HCT116 (cell line): ENCODE results near the gene P4HTM. TPM values are rescaled to one million over a fixed set of nuclear protein-coding genes. Genes with fewer than 3 reads are reported as not detected.

Experiments
- ATAC-seq: fragments of 200-7000 bp; cut with Tn5 transposase; 2 replicates; pipeline ENCODE4 v1.9.1; 2020; ENCODE audit warnings: mild to moderate bottlenecking, moderate library complexity
- BruUV-seq: library from RNA; stranded (reverse); fragments of 400-500 nt; replicated peaks from 2 replicates; lab custom pipeline; 2021; lab: Mats Ljungman, UMichigan
- CTCF ChIA-PET: fragments of 300-600 bp; sonication (Branson Sonifier 250); formaldehyde crosslinking; loops from one replicate; lab custom pipeline; 2021; ENCODE audit warnings: antibody characterized with exemption; lab: Charles Lee
- POLR2A ChIA-PET: fragments of 300-600, 350-600 bp; sonication (Branson Sonifier 250); formaldehyde crosslinking; loops from one replicate; lab custom pipeline; 2021; ENCODE audit warnings: antibody characterized with exemption; lab: Charles Lee
- RAD21 ChIA-PET, 2 experiments: fragments of 300-600 bp; sonication (Branson Sonifier 250); formaldehyde crosslinking; loops; one replicate each; lab custom pipeline; 2023; ENCODE audit warnings: low total read pairs in 2 of 2; ENCODE audit not compliant: uncharacterized antibody in 2 of 2, unreplicated experiment in 2 of 2, low non-redundant PET in 1 of 2; lab: Charles Lee
- DNase-seq: peaks from one replicate; pipeline ENCODE4 v3.0.0-alpha.2; 2010; ENCODE audit warnings: low read depth, low spot score
- H2AFZ ChIP-seq: fragments of 200-600 bp; shearing (Covaris generic), sonication (generic); 2 replicates; pipeline ENCODE4 v1.6.1; 2017; ENCODE audit warnings: low read depth, mixed run types, mixed read lengths, antibody characterized with exemption, low read length; ENCODE audit not compliant: poor library complexity, severe bottlenecking
- H3K27ac ChIP-seq: 2 replicates; pipeline ENCODE4 v1.5.1; 2012; ENCODE audit warnings: low read depth, low read length
- H3K27me3 ChIP-seq: fragments of 200-600 bp; sonication (generic); 2 replicates; pipeline ENCODE4 v1.6.1; 2016; ENCODE audit warnings: mixed run types, low read length, mixed read lengths; ENCODE audit not compliant: insufficient read depth
- H3K36me3 ChIP-seq, 2 experiments: fragments of 200-500 bp in 1 of 2; fragments of 200-600 bp in 1 of 2; sonication (Bioruptor generic) in 1 of 2; sonication (generic) in 1 of 2; 2 replicates each; pipeline versions ENCODE4 v1.5.1 to v1.6.1; 2014 to 2016; ENCODE audit warnings: low read length in 2 of 2, inconsistent platforms in 1 of 2, mixed read lengths in 1 of 2, mixed run types in 1 of 2; ENCODE audit not compliant: insufficient read depth in 2 of 2, control insufficient read depth in 1 of 2
- H3K4me1 ChIP-seq, 2 experiments: fragments of 200-600 bp in 1 of 2; sonication (generic) in 1 of 2; 2 replicates each; pipeline versions ENCODE4 v1.5.1 to v1.6.1; 2012 to 2017; ENCODE audit warnings: low read length in 2 of 2, inconsistent platforms in 1 of 2, mild to moderate bottlenecking in 1 of 2, mixed read lengths in 1 of 2, mixed run types in 1 of 2, moderate library complexity in 1 of 2; ENCODE audit not compliant: insufficient read depth in 2 of 2, control insufficient read depth in 1 of 2
- H3K4me2 ChIP-seq: fragments of 200-600 bp; sonication (generic); 2 replicates; pipeline ENCODE4 v1.6.1; 2017; ENCODE audit warnings: mixed run types, low read length, mixed read lengths
- H3K4me3 ChIP-seq, 2 experiments: fragments of 200-600 bp in 1 of 2; sonication (generic) in 1 of 2; replicated peaks in 1 of 2; 2 replicates each; pipeline ENCODE4 v1.5.1; 2011 to 2016; ENCODE audit warnings: low read length in 2 of 2, control low read depth in 1 of 2, low read depth in 1 of 2, mild to moderate bottlenecking in 1 of 2, mixed read lengths in 1 of 2, mixed run types in 1 of 2
- H3K79me2 ChIP-seq: fragments of 200-600 bp; sonication (generic); 2 replicates; pipeline ENCODE4 v1.6.1; 2017; ENCODE audit warnings: mild to moderate bottlenecking, mixed run types, low read length, moderate library complexity, mixed read lengths; ENCODE audit not compliant: insufficient read depth
- H3K9ac ChIP-seq: fragments of 200-600 bp; sonication (generic); 2 replicates; pipeline ENCODE4 v1.6.1; 2016; ENCODE audit warnings: low read length, mixed read lengths
- H3K9me2 ChIP-seq: fragments of 200-600 bp; sonication (generic), shearing (Covaris generic); 2 replicates; pipeline ENCODE4 v1.6.1; 2017; ENCODE audit warnings: mixed run types, mild to moderate bottlenecking, moderate library complexity; ENCODE audit not compliant: insufficient read depth
- H3K9me3 ChIP-seq, 2 experiments: fragments of 200-500 bp in 1 of 2; fragments of 200-600 bp in 1 of 2; sonication (Bioruptor generic) in 1 of 2; sonication (generic) in 1 of 2; 2 replicates each; pipeline ENCODE4 v1.6.1; 2014 to 2017; ENCODE audit warnings: low read length in 2 of 2, mixed read lengths in 2 of 2, inconsistent platforms in 1 of 2, low read depth in 1 of 2, mild to moderate bottlenecking in 1 of 2, mixed run types in 1 of 2, moderate library complexity in 1 of 2; ENCODE audit not compliant: control insufficient read depth in 1 of 2, insufficient read depth in 1 of 2
- H4K20me1 ChIP-seq: fragments of 200-600 bp; sonication (generic), shearing (Covaris generic); 2 replicates; pipeline ENCODE4 v1.6.1; 2017; ENCODE audit warnings: mixed run types, mild to moderate bottlenecking, moderate library complexity; ENCODE audit not compliant: insufficient read depth
- POLR2A ChIP-seq: IDR thresholded peaks from 2 replicates; pipeline ENCODE4 v1.7.0; 2011; ENCODE audit warnings: borderline replicate concordance; ENCODE audit not compliant: insufficient read depth, insufficient read length; ENCODE audit errors: extremely low read depth
- POLR2AphosphoS5 ChIP-seq: IDR thresholded peaks from 2 replicates; pipeline ENCODE4 v1.6.1; 2011; ENCODE audit warnings: mild to moderate bottlenecking, low read depth, low read length, moderate library complexity
- TCF7L2 ChIP-seq: IDR thresholded peaks from 2 replicates; pipeline ENCODE4 v1.7.0; 2011; ENCODE audit warnings: borderline replicate concordance, inconsistent platforms; ENCODE audit not compliant: insufficient read depth, insufficient read length; ENCODE audit errors: extremely low read depth
- YY1 ChIP-seq: IDR thresholded peaks from 2 replicates; pipeline ENCODE4 v1.6.1; 2011; ENCODE audit warnings: low read length, low read depth, moderate library complexity, mild to moderate bottlenecking; ENCODE audit not compliant: insufficient replicate concordance; ENCODE audit errors: extremely low read depth
- ZBTB33 ChIP-seq: IDR thresholded peaks from 2 replicates; pipeline ENCODE4 v1.6.1; 2011; ENCODE audit warnings: mild to moderate bottlenecking, low read length, moderate library complexity; ENCODE audit not compliant: insufficient replicate concordance; ENCODE audit errors: extremely low read depth
- ZFX ChIP-seq: fragments of 450-650 bp; IDR thresholded peaks from 2 replicates; pipeline ENCODE4 v1.6.1; 2017
- intact Hi-C: fragments of 100-400 bp; cut with micrococcal nuclease; formaldehyde crosslinking; loops from 2 replicates; pipeline ENCODE4 v1.10.0; 2022
- total RNA-seq: library from RNA; stranded (reverse); gene quantifications from one replicate; pipeline ENCODE4 v1.2.1, GENCODE V29; 2021; ENCODE audit not compliant: unreplicated experiment

The P4HTM gene
- total RNA-seq, 1 experiment from 2014 or later = 60.5 TPM

GRCh38 chr3:49021213-49021812 lies 31.3 kb downstream of the P4HTM start:
- Histone ChIP-seq H3K79me2 (peaks cover 70% of the 10 kb centered on the region), H3K27ac (peak overlapping the region; percentile 99), H3K4me3 (peak overlapping the region; percentile 80 to 98), H4K20me1 (no peaks in the 10 kb centered on the region; the same call in 1 of the 2 replicates), H2AFZ (no peak overlapping the region), H3K36me3 (peaks cover 14 to 33% of the 10 kb centered on the region in 2 experiments; a peak in 3 of 4 replicates), H3K27me3 (no peaks in the 10 kb centered on the region), H3K9me2 (no peaks in the 10 kb centered on the region), H3K9ac (peak overlapping the region; percentile 99), H3K4me1 (peaks cover 20 to 69% of the 10 kb centered on the region in 2 experiments), H3K9me3 (no peaks in the 10 kb centered on the region), H3K4me2 (peak overlapping the region; percentile 90)
- ATAC-seq (peak; percentile 60), DNase-seq (peak; percentile 96)
- TF ChIP-seq ZFX (peak; percentile 97), YY1 (peak; percentile 75), TCF7L2 (no peak), POLR2A (peak; percentile 100), ZBTB33 (peak; percentile 74), POLR2AphosphoS5 (peak; percentile 100)
- intact Hi-C loops = loop anchor here (1.0 to 2.0 kb wide), 2 partner anchors 33 to 73 kb away; partner anchors contain the start of gene QRICH1
- ChIA-PET POLR2A (interaction anchor here (0.6 to 5.3 kb wide), 15 partner anchors 8 to 933 kb away, joined by 3 to 52 read pairs (median 5); partner anchors contain the start of genes IMPDH2, P4HTM, PFKFB4 and QRICH1), RAD21 (interaction anchor here in 1 of 2 experiments (0.7 kb wide), 1 partner anchor 337 kb away, joined by 3 read pairs; no protein-coding TSS in a partner anchor), CTCF (interaction anchor here (0.7 to 3.5 kb wide), 8 partner anchors 13 to 620 kb away, joined by 3 to 29 read pairs (median 6); partner anchors contain the start of genes P4HTM, QRICH1 and WDR6)
- no TSS peak for BruUV-seq
